ENCODE results near the gene RRM2.
"Not testable (repeated sequence)": the region's sequence is repeated elsewhere in the genome, so short reads cannot be mapped to it uniquely, and the experiment has no call there.

Gene RRM2

DNA sequence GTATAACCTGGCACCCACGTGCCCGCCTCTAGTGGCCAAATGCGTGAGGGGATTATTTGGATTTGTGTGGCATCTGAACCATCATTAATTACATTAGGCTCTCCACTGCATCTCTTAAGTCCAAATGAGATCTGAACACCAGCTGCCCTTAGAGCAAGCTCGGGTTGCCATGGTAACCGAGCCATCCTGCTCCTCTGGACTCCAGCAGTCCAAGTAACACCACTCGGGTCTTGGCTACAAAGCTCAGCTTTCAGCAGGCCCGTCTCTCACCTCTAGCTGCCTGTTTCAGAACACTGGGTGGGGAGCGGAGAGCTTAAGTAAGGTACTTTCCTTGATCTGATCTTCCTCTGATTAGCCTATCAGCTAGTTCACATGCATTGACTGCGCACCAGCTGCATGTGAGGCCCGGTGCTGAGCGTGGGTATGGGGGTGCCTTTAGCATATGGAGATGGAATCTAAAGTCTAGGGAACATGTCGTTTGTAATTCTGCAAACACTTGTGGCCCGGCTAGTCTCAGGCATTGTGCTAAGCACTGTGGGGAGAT is 28.2 kb upstream of the RRM2 start:
- Histone ChIP-seq H3K9me3 (ENCODE audit: control insufficient read depth, insufficient read depth, low read length) (no peaks in the 10 kb centered on the region), H3K4me1 (ENCODE audit: control insufficient read depth, insufficient read depth, low read length) (no peaks in the 10 kb centered on the region), H3K9ac (ENCODE audit: low read depth, low read length) (no peak overlapping the region), H3K4me3 (ENCODE audit: low read depth, low read length) (no peak overlapping the region), H3K36me3 (ENCODE audit: control insufficient read depth, insufficient read depth, low read length) (no peaks in the 10 kb centered on the region), H3K27me3 (ENCODE audit: control insufficient read depth, insufficient read depth, low read length) (no peaks in the 10 kb centered on the region)

DNA sequence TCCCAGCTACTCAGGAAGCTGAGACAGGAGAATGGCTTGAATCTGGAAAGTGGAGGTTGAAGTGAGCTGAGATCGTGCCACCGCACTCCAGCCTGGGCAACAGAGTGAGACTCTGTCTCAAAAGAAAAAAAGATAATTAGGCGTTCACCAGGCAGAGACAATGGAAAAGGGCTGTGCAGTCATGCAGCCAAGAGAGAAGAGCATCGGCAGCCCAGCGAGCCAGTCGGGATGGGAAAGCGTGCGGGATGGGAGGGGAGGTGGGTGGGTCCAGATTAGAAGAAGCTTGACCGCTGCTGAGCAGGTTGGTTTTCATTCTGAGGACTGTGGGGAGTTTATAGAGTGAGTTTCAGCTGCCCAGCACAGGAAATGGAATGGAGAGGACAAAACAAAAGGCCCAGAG is 27.4 kb upstream of the RRM2 start:
- no peak overlapping the region for H3K9ac ChIP-seq (ENCODE audit: low read depth, low read length)

DNA sequence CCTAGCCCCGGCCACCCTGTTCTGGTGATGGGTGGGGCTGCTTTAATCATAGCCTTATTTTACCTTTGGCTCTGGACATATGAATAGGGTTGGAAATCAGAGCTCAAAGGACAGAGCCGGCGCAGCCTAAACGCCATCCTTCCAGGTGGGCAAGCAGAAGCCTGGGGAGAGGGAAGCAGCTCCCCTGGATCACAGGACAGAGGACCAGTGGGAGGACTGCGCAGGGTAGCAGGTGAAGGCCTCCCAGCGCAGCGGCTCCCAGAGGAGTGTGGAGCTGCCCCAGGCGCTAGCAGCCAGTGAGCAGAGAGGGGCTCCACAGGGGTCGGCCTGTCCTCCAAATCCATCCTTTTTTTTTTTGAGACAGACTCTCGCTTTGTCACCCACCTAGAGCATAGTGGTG is 25.9 kb upstream of the RRM2 start:
- H3K9ac ChIP-seq (ENCODE audit: low read depth, low read length) = no peak overlapping the region
- H3K36me3 ChIP-seq (ENCODE audit: control insufficient read depth, insufficient read depth, low read length) = no peaks in the 10 kb centered on the region

More for the DNA sequence above, 27.4 kb upstream of the RRM2 start:
- Histone ChIP-seq H3K27me3 (ENCODE audit: control insufficient read depth, insufficient read depth, low read length) (no peaks in the 10 kb centered on the region), H3K4me3 (ENCODE audit: low read depth, low read length) (no peak overlapping the region), H3K36me3 (ENCODE audit: control insufficient read depth, insufficient read depth, low read length) (no peaks in the 10 kb centered on the region), H3K9me3 (ENCODE audit: control insufficient read depth, insufficient read depth, low read length) (no peaks in the 10 kb centered on the region), H3K4me1 (ENCODE audit: control insufficient read depth, insufficient read depth, low read length) (no peaks in the 10 kb centered on the region)

DNA sequence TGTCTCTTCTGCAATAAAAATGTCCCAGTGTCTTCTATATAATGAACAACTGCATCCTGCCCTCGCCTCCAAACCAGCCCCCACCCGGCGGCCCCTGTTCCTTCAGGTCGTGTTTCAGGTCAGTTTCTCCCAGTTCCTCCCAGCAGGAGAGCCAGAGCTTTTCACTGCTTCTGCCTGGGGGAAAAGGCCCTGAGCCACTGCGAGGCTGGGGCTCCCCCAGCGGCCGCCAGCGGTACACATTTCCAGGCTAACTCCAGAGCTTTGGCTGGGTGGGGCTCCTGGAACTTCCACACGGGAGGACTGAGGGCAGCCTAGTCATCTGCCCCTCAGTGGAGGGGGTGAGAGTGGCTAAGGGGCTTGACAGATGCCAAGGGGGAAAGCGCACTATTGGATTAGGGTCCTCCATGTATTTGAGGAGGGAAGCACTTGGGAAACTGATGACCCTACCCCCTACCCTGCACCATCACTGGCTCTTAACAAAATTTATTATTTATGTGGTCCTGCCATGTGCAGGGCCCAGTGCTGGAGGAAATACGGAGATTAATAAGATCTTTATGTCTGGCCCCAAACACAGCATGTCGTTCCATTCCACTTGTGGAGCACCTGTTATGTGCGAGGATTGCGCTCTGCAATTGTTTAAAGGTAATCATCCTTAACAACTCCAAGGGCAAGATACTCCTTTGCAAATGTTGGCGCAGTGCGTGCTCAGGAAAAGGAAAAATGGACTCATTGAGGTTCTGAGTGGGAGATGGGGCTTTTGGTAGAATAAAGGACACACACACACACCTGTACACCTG is 25.0 kb upstream of the RRM2 start:
- H3K9me3 ChIP-seq (ENCODE audit: control insufficient read depth, insufficient read depth, low read length) = no peaks in the 10 kb centered on the region
- H3K4me1 ChIP-seq (ENCODE audit: control insufficient read depth, insufficient read depth, low read length) = no peaks in the 10 kb centered on the region
- H3K36me3 ChIP-seq (ENCODE audit: control insufficient read depth, insufficient read depth, low read length) = no peaks in the 10 kb centered on the region
- H3K27me3 ChIP-seq (ENCODE audit: control insufficient read depth, insufficient read depth, low read length) = no peaks in the 10 kb centered on the region
- no peak overlapping the region for H3K9ac ChIP-seq (ENCODE audit: low read depth, low read length)
- no peak overlapping the region for H3K4me3 ChIP-seq (ENCODE audit: low read depth, low read length)

More for the DNA sequence above, 25.9 kb upstream of the RRM2 start:
- Histone ChIP-seq H3K4me1 (ENCODE audit: control insufficient read depth, insufficient read depth, low read length) (no peaks in the 10 kb centered on the region), H3K4me3 (ENCODE audit: low read depth, low read length) (no peak overlapping the region), H3K9me3 (ENCODE audit: control insufficient read depth, insufficient read depth, low read length) (no peaks in the 10 kb centered on the region), H3K27me3 (ENCODE audit: control insufficient read depth, insufficient read depth, low read length) (no peaks in the 10 kb centered on the region)

DNA sequence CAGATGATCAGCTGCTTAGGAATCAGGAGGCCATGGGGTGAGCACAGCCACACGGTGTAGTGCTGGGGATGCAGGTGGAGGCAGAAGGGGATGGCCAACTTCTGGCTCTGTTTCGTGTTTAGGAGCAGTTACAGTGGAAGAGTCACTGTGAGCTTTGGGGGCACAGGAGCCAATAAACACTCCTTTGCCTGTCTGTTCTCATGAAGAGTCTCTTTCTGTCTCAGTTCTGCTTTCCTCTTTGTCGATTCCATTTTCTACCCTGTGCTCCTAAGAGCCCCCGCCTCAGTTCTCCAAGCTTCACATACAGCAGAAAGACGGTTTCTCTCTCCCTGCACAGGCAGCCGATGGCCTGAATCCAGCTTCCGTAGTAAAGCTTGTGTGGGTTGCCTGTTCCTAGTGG is 21.0 kb upstream of the RRM2 start:
- Histone ChIP-seq H3K4me1 (ENCODE audit: control insufficient read depth, insufficient read depth, low read length) (no peaks in the 10 kb centered on the region), H3K4me3 (ENCODE audit: low read depth, low read length) (no peak overlapping the region), H3K27me3 (ENCODE audit: control insufficient read depth, insufficient read depth, low read length) (no peaks in the 10 kb centered on the region), H3K9me3 (ENCODE audit: control insufficient read depth, insufficient read depth, low read length) (no peaks in the 10 kb centered on the region), H3K36me3 (ENCODE audit: control insufficient read depth, insufficient read depth, low read length) (no peaks in the 10 kb centered on the region), H3K9ac (ENCODE audit: low read depth, low read length) (peak overlapping the region; percentile 9)

DNA sequence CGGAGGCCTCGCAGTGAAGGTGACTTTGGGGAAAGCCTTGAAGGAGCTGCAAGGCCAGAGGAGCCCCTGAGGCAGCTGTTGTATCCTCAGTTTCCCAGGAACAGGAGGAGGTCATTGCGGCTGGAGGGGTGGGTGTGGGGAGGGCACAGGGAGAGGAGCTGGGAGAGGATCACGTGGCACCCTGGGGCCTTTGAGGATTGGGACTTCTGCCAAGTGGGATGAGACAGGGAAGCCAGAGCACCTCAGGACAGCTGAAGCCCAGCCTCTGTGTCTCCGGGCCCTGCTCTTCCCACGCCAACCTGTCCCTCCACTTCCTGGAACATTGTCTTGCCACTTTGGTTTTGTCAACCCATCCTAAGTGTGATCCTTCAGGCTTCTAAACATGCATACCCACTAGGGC is 19.4 kb upstream of the RRM2 start:
- Histone ChIP-seq H3K4me3 (ENCODE audit: low read depth, low read length) (no peak overlapping the region), H3K9ac (ENCODE audit: low read depth, low read length) (no peak overlapping the region), H3K36me3 (ENCODE audit: control insufficient read depth, insufficient read depth, low read length) (no peaks in the 10 kb centered on the region), H3K4me1 (ENCODE audit: control insufficient read depth, insufficient read depth, low read length) (no peaks in the 10 kb centered on the region), H3K9me3 (ENCODE audit: control insufficient read depth, insufficient read depth, low read length) (no peaks in the 10 kb centered on the region), H3K27me3 (ENCODE audit: control insufficient read depth, insufficient read depth, low read length) (no peaks in the 10 kb centered on the region)

DNA sequence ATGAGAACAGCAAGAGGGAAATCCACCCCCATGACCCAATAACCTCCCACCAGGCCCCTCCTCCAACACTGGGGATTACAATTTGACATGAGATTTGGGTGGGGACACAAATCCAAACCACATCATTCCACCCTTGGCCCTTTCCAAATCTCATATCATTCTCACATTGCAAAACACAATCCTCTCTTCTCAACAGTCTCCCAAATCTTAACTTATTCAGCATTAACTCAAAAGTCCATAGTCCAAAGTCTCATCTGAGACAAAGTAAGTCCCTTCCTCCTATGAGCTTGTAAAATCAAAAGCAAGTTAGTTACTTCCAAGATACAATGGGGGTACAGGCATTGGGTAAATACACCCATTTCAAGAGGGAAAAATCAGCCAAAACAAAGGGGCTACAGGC is 17.6 kb upstream of the RRM2 start:
- not testable (repeated sequence) for H3K4me3 ChIP-seq (ENCODE audit: low read depth, low read length); H3K27me3 ChIP-seq (ENCODE audit: control insufficient read depth, insufficient read depth, low read length); H3K36me3 ChIP-seq (ENCODE audit: control insufficient read depth, insufficient read depth, low read length); H3K4me1 ChIP-seq (ENCODE audit: control insufficient read depth, insufficient read depth, low read length); H3K9ac ChIP-seq (ENCODE audit: low read depth, low read length); H3K9me3 ChIP-seq (ENCODE audit: control insufficient read depth, insufficient read depth, low read length)

DNA sequence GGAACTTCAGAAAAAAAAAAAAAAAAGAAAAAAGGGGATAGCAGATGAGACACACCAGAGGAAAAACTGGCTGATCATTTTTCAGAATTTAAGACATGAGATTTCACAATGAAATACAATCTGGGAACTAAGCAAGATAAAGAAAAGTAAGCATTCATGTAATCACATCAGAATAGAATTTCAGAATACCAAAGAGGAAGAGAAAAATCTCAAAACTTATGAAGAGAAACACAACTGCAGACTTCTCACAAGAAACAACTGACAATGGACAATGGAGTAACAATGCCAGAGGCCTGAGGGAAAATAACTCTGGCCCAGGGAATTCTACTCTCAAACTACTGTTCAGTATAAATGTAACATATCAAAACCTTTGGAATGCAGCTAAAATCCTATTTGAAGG is 13.2 kb upstream of the RRM2 start:
- Histone ChIP-seq H3K27me3 (ENCODE audit: control insufficient read depth, insufficient read depth, low read length) (no peaks in the 10 kb centered on the region), H3K9ac (ENCODE audit: low read depth, low read length) (no peak overlapping the region), H3K4me1 (ENCODE audit: control insufficient read depth, insufficient read depth, low read length) (no peaks in the 10 kb centered on the region), H3K9me3 (ENCODE audit: control insufficient read depth, insufficient read depth, low read length) (no peaks in the 10 kb centered on the region), H3K4me3 (ENCODE audit: low read depth, low read length) (no peak overlapping the region), H3K36me3 (ENCODE audit: control insufficient read depth, insufficient read depth, low read length) (no peaks in the 10 kb centered on the region)

DNA sequence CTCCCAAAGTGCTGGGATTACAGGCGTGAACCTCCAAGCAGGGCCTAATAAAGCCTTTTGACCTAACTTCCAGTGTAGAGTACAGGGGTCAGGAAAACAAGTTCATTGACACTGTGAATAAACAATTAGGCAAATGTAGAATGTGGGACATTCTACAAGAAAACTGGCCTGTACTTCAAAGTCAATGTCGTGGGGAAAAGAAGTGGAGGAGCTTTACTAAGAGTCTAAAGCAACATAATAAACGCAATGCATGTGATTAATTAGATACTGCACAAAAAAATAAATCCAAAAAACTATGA is 3.6 kb upstream of the RRM2 start:
- Histone ChIP-seq H3K27me3 (ENCODE audit: control insufficient read depth, insufficient read depth, low read length) (no peaks in the 10 kb centered on the region), H3K4me3 (ENCODE audit: low read depth, low read length) (no peak overlapping the region), H3K4me1 (ENCODE audit: control insufficient read depth, insufficient read depth, low read length) (no peaks in the 10 kb centered on the region), H3K9me3 (ENCODE audit: control insufficient read depth, insufficient read depth, low read length) (no peaks in the 10 kb centered on the region), H3K9ac (ENCODE audit: low read depth, low read length) (no peak overlapping the region), H3K36me3 (ENCODE audit: control insufficient read depth, insufficient read depth, low read length) (no peaks in the 10 kb centered on the region)

DNA sequence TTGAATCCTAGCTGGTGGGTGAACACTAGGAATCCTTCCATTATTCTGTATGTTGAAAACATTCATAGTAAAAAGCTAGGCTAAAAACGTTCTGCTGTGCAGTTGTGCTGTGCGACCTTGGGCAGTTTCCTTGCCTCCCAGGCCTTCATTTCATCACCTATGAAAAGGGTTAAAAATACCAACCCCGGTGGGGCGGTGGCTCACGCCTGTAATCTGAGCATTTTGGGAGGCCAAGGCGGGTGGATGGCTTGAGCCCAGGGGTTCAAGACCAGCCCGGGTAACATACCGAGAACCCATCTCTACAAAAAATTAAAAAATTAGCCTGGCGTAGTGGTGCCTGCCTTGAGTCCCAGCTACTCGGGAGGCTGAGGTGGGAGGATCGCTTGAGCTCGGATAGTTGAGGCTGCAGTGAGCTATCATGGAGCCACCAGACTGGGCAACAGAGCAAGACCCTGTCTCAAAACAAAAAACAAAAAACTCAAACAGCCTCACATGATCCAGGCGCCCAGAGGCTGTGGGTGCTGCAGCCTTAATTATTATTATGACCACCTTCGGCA is 2.9 kb upstream of the RRM2 start:
- Histone ChIP-seq H3K27me3 (ENCODE audit: control insufficient read depth, insufficient read depth, low read length) (no peaks in the 10 kb centered on the region), H3K9ac (ENCODE audit: low read depth, low read length) (no peak overlapping the region)

DNA sequence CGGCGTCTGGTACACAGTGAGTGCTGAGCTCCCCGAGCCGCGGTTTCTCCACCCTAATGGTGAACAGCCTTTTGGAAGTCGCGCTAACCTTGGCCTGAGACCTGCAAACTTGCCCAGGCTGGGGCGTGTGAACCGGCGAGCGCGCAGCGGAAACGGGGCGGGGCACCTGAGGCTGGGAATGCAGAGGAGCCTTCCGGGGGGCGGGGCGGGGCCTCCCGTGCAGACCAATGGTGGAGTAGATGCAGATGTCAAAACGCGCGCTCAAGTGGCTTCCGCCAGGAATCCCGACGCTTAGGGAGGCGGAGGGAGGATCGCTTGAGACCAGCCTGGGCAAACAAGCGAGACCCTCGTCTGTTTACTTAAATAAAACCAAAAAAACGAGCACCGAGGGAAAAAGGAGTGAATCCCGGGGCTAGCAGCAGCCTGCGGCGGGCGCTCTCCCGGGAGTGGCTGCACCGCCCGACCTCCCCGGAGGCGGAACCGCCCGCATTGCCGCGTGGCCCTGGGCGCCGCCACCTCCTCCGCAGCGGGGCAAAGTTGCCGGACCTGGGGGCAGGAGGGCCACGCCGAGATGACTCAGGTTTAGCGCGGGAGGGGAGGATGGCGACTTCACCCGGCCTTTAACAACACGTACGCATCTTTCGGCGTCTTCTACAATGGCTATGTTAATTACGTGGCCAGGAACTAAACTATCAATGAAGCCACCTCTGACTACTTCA is 2.2 kb upstream of the RRM2 start:
- Histone ChIP-seq H3K4me1 (ENCODE audit: control insufficient read depth, insufficient read depth, low read length) (no peaks in the 10 kb centered on the region), H3K9me3 (ENCODE audit: control insufficient read depth, insufficient read depth, low read length) (no peaks in the 10 kb centered on the region), H3K36me3 (ENCODE audit: control insufficient read depth, insufficient read depth, low read length) (peaks cover 6% of the 10 kb centered on the region), H3K4me3 (ENCODE audit: low read depth, low read length) (peak overlapping the region; percentile 52), H3K9ac (ENCODE audit: low read depth, low read length) (peak overlapping the region; percentile 57), H3K27me3 (ENCODE audit: control insufficient read depth, insufficient read depth, low read length) (no peaks in the 10 kb centered on the region)

More for the DNA sequence above, 2.9 kb upstream of the RRM2 start:
- peak overlapping the region; percentile 33 for H3K4me3 ChIP-seq (ENCODE audit: low read depth, low read length)
- H3K36me3 ChIP-seq (ENCODE audit: control insufficient read depth, insufficient read depth, low read length) = peaks cover under 1% of the 10 kb centered on the region
- H3K4me1 ChIP-seq (ENCODE audit: control insufficient read depth, insufficient read depth, low read length) = no peaks in the 10 kb centered on the region
- H3K9me3 ChIP-seq (ENCODE audit: control insufficient read depth, insufficient read depth, low read length) = no peaks in the 10 kb centered on the region
